WTC11 (cell line): ENCODE data around the gene SPPL2B. TPM values are rescaled to one million over a fixed set of nuclear protein-coding genes. Genes with fewer than 3 reads are reported as not detected.

ENCODE experiments used
- CREB1 ChIP-seq: sonication (generic); formaldehyde crosslinking; IDR thresholded peaks from 2 replicates; pipeline ENCODE4 v1.8.0; 2023; ENCODE audit warnings: mild to moderate bottlenecking, missing genetic modification reagents
- CREM ChIP-seq: sonication (generic); formaldehyde crosslinking; IDR thresholded peaks from 2 replicates; pipeline ENCODE4 v1.8.1; 2022; ENCODE audit warnings: mild to moderate bottlenecking, missing genetic modification reagents, moderate library complexity
- ESRRA ChIP-seq: sonication (generic); formaldehyde crosslinking; IDR thresholded peaks from 2 replicates; pipeline ENCODE4 v1.8.1; 2022; ENCODE audit warnings: mild to moderate bottlenecking, missing genetic modification reagents, borderline replicate concordance
- GABPB1 ChIP-seq: sonication (generic); formaldehyde crosslinking; IDR thresholded peaks from 2 replicates; pipeline ENCODE4 v1.8.1; 2023; ENCODE audit warnings: mild to moderate bottlenecking, missing genetic modification reagents
- IRF2 ChIP-seq: sonication (generic); formaldehyde crosslinking; IDR thresholded peaks from 2 replicates; pipeline ENCODE4 v1.8.0; 2022; ENCODE audit warnings: low read depth, missing genetic modification reagents, borderline replicate concordance
- JAZF1 ChIP-seq: fragments of 250-450 bp; sonication (Bioruptor Pico); IDR thresholded peaks from 2 replicates; pipeline ENCODE4 v1.9.0; 2021; ENCODE audit warnings: moderate library complexity, mild to moderate bottlenecking, inconsistent platforms
- JUN ChIP-seq: sonication (generic); formaldehyde crosslinking; IDR thresholded peaks from 2 replicates; pipeline ENCODE4 v1.8.0; 2023; ENCODE audit warnings: mild to moderate bottlenecking, missing genetic modification reagents
- MXD4 ChIP-seq: fragments of 250-450 bp; sonication (Bioruptor Pico); IDR thresholded peaks from 2 replicates; pipeline ENCODE4 v1.8.0; 2021; ENCODE audit warnings: mild to moderate bottlenecking, moderate library complexity, borderline replicate concordance
- MYBL2 ChIP-seq: sonication (generic); formaldehyde crosslinking; IDR thresholded peaks from 2 replicates; pipeline ENCODE4 v1.8.1; 2023; ENCODE audit warnings: mild to moderate bottlenecking, moderate library complexity, missing genetic modification reagents
- NFE2L1 ChIP-seq: sonication (generic); formaldehyde crosslinking; IDR thresholded peaks from 2 replicates; pipeline ENCODE4 v1.8.1; 2023; ENCODE audit warnings: missing genetic modification reagents
- NFYB ChIP-seq: sonication (generic); formaldehyde crosslinking; conservative IDR thresholded peaks from 2 replicates; pipeline ENCODE4 v1.8.0; 2022; ENCODE audit warnings: low read depth, missing genetic modification reagents
- NR2C2 ChIP-seq: sonication (generic); formaldehyde crosslinking; IDR thresholded peaks from 2 replicates; pipeline ENCODE4 v1.8.0; 2022; ENCODE audit warnings: mild to moderate bottlenecking, missing genetic modification reagents
- NR3C1 ChIP-seq: sonication (generic); formaldehyde crosslinking; conservative IDR thresholded peaks from 2 replicates; pipeline ENCODE4 v1.8.1; 2023; ENCODE audit warnings: low read depth, mild to moderate bottlenecking, missing genetic modification reagents
- OVOL2 ChIP-seq: fragments of 250-450 bp; sonication (Bioruptor Pico); IDR thresholded peaks from 2 replicates; pipeline ENCODE4 v1.9.0; 2021; ENCODE audit warnings: mild to moderate bottlenecking, borderline replicate concordance
- RORB ChIP-seq: fragments of 250-450 bp; sonication (Bioruptor Pico); IDR thresholded peaks from 2 replicates; pipeline ENCODE4 v1.9.0; 2021; ENCODE audit warnings: mild to moderate bottlenecking
- SOX15 ChIP-seq: fragments of 250-450 bp; sonication (Bioruptor Pico); IDR thresholded peaks from 2 replicates; pipeline ENCODE4 v1.9.0; 2021; ENCODE audit warnings: mild to moderate bottlenecking
- SP1 ChIP-seq: sonication (generic); formaldehyde crosslinking; conservative IDR thresholded peaks from 2 replicates; pipeline ENCODE4 v1.8.1; 2022; ENCODE audit warnings: missing genetic modification reagents
- TCF7 ChIP-seq: sonication (generic); formaldehyde crosslinking; IDR thresholded peaks from 2 replicates; pipeline ENCODE4 v1.8.0; 2022; ENCODE audit warnings: mild to moderate bottlenecking, low read depth, missing genetic modification reagents, moderate library complexity
- TEAD1 ChIP-seq: sonication (generic); formaldehyde crosslinking; IDR thresholded peaks from 2 replicates; pipeline ENCODE4 v1.8.0; 2022; ENCODE audit warnings: mild to moderate bottlenecking, missing genetic modification reagents
- TP53 ChIP-seq: sonication (generic); formaldehyde crosslinking; IDR thresholded peaks from 2 replicates; pipeline ENCODE4 v1.8.1; 2023; ENCODE audit warnings: mild to moderate bottlenecking, missing genetic modification reagents
- ZNF317 ChIP-seq: sonication (generic); formaldehyde crosslinking; IDR thresholded peaks from 2 replicates; pipeline ENCODE4 v1.8.1; 2023; ENCODE audit warnings: low read depth, mild to moderate bottlenecking, moderate library complexity, missing genetic modification reagents, borderline replicate concordance
- total RNA-seq: library from RNA; stranded (reverse); gene quantifications from 3 replicates; pipeline ENCODE4 v1.2.3, GENCODE V29; 2021
- TF ChIP-seq, protein P1 (sequence below): sonication (generic); formaldehyde crosslinking; IDR thresholded peaks from 2 replicates; pipeline ENCODE4 v1.8.1; 2023; ENCODE audit warnings: mild to moderate bottlenecking, missing genetic modification reagents, borderline replicate concordance
- TF ChIP-seq, protein P2 (sequence below): sonication (generic); formaldehyde crosslinking; IDR thresholded peaks from 2 replicates; pipeline ENCODE4 v1.8.1; 2022; ENCODE audit warnings: mild to moderate bottlenecking, missing genetic modification reagents, moderate library complexity, borderline replicate concordance
- TF ChIP-seq, protein P3 (sequence below): sonication (generic); formaldehyde crosslinking; IDR thresholded peaks from 2 replicates; pipeline ENCODE4 v1.8.0; 2023; ENCODE audit warnings: mild to moderate bottlenecking, missing genetic modification reagents
- TF ChIP-seq, protein P4 (sequence below): sonication (generic); formaldehyde crosslinking; IDR thresholded peaks from 2 replicates; pipeline ENCODE4 v1.8.1; 2023; ENCODE audit warnings: mild to moderate bottlenecking, missing genetic modification reagents, moderate library complexity
- TF ChIP-seq, protein P5 (sequence below): fragments of 250-450 bp; sonication (Bioruptor Pico); IDR thresholded peaks from 2 replicates; pipeline ENCODE4 v2.1.2; 2022; ENCODE audit warnings: mild to moderate bottlenecking, moderate library complexity
- TF ChIP-seq, protein P6 (sequence below): sonication (generic); formaldehyde crosslinking; IDR thresholded peaks from 2 replicates; pipeline ENCODE4 v1.8.1; 2023; ENCODE audit warnings: mild to moderate bottlenecking, missing genetic modification reagents, moderate library complexity

Gene SPPL2B
- total RNA-seq, 1 experiment from 2014 or later: 117 TPM

DNA sequence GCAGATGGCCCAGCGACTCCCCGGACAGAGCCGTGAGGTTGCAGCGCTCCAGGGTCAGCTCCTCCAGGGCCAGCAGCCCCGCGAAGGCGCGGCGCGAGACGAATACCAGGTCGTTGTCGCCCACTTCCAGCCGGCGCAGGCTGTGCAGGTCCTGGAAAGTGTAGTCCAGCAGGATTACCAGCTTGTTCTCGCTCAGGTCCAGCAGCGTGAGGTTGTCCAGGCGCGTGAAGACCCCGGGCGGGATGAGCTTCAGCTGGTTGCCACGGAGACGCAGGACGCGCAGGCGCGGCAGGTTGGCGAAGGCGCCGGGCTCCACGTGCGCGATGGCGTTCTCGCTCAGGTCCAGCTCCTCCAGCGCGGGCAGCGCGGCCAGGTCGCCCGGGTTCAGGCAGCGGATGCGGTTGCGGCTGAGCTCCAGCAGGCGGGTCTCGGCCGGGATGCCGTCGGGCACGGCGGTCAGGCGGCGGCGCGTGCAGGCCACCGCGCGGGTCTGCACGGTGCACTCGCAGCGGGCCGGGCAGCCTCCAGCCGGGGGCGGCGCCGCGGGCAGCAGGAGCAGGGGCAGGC lies 37.2 kb upstream of the SPPL2B start (continued):
- TF ChIP-seq, protein P1, sequence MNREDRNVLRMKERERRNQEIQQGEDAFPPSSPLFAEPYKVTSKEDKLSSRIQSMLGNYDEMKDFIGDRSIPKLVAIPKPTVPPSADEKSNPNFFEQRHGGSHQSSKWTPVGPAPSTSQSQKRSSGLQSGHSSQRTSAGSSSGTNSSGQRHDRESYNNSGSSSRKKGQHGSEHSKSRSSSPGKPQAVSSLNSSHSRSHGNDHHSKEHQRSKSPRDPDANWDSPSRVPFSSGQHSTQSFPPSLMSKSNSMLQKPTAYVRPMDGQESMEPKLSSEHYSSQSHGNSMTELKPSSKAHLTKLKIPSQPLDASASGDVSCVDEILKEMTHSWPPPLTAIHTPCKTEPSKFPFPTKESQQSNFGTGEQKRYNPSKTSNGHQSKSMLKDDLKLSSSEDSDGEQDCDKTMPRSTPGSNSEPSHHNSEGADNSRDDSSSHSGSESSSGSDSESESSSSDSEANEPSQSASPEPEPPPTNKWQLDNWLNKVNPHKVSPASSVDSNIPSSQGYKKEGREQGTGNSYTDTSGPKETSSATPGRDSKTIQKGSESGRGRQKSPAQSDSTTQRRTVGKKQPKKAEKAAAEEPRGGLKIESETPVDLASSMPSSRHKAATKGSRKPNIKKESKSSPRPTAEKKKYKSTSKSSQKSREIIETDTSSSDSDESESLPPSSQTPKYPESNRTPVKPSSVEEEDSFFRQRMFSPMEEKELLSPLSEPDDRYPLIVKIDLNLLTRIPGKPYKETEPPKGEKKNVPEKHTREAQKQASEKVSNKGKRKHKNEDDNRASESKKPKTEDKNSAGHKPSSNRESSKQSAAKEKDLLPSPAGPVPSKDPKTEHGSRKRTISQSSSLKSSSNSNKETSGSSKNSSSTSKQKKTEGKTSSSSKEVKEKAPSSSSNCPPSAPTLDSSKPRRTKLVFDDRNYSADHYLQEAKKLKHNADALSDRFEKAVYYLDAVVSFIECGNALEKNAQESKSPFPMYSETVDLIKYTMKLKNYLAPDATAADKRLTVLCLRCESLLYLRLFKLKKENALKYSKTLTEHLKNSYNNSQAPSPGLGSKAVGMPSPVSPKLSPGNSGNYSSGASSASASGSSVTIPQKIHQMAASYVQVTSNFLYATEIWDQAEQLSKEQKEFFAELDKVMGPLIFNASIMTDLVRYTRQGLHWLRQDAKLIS (CRISPR knock-in tag): no peak
- TF ChIP-seq CREM (CRISPR knock-in tag): no peak
- no peak for TF ChIP-seq JAZF1 (CRISPR knock-in tag)
- TF ChIP-seq IRF2: no peak
- TF ChIP-seq TP53 (CRISPR knock-in tag): peak; percentile 81; the same call in 1 of the 2 replicates
- 0 out of 2 replicates have a peak, but pooled peaks have one; percentile 20 for TF ChIP-seq MYBL2 (CRISPR knock-in tag)
- TF ChIP-seq, protein P2, sequence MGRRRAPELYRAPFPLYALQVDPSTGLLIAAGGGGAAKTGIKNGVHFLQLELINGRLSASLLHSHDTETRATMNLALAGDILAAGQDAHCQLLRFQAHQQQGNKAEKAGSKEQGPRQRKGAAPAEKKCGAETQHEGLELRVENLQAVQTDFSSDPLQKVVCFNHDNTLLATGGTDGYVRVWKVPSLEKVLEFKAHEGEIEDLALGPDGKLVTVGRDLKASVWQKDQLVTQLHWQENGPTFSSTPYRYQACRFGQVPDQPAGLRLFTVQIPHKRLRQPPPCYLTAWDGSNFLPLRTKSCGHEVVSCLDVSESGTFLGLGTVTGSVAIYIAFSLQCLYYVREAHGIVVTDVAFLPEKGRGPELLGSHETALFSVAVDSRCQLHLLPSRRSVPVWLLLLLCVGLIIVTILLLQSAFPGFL (CRISPR knock-in tag): no peak
- no peak for TF ChIP-seq GABPB1 (CRISPR knock-in tag)
- TF ChIP-seq, protein P3, sequence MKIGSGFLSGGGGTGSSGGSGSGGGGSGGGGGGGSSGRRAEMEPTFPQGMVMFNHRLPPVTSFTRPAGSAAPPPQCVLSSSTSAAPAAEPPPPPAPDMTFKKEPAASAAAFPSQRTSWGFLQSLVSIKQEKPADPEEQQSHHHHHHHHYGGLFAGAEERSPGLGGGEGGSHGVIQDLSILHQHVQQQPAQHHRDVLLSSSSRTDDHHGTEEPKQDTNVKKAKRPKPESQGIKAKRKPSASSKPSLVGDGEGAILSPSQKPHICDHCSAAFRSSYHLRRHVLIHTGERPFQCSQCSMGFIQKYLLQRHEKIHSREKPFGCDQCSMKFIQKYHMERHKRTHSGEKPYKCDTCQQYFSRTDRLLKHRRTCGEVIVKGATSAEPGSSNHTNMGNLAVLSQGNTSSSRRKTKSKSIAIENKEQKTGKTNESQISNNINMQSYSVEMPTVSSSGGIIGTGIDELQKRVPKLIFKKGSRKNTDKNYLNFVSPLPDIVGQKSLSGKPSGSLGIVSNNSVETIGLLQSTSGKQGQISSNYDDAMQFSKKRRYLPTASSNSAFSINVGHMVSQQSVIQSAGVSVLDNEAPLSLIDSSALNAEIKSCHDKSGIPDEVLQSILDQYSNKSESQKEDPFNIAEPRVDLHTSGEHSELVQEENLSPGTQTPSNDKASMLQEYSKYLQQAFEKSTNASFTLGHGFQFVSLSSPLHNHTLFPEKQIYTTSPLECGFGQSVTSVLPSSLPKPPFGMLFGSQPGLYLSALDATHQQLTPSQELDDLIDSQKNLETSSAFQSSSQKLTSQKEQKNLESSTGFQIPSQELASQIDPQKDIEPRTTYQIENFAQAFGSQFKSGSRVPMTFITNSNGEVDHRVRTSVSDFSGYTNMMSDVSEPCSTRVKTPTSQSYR (CRISPR knock-in tag): no peak
- TF ChIP-seq OVOL2: no peak
- TF ChIP-seq, protein P4, sequence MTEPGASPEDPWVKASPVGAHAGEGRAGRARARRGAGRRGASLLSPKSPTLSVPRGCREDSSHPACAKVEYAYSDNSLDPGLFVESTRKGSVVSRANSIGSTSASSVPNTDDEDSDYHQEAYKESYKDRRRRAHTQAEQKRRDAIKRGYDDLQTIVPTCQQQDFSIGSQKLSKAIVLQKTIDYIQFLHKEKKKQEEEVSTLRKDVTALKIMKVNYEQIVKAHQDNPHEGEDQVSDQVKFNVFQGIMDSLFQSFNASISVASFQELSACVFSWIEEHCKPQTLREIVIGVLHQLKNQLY (CRISPR knock-in tag): no peak
- peak; percentile 82; the same call in 1 of the 2 replicates for TF ChIP-seq ESRRA
- TF ChIP-seq, protein P5, sequence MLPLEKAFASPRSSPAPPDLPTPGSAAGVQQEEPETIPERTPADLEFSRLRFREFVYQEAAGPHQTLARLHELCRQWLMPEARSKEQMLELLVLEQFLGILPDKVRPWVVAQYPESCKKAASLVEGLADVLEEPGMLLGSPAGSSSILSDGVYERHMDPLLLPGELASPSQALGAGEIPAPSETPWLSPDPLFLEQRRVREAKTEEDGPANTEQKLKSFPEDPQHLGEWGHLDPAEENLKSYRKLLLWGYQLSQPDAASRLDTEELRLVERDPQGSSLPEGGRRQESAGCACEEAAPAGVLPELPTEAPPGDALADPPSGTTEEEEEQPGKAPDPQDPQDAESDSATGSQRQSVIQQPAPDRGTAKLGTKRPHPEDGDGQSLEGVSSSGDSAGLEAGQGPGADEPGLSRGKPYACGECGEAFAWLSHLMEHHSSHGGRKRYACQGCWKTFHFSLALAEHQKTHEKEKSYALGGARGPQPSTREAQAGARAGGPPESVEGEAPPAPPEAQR (CRISPR knock-in tag): no peak
- no peak for TF ChIP-seq JUN (CRISPR knock-in tag)
- TF ChIP-seq TCF7: no peak
- TF ChIP-seq ZNF317: no peak
- no peak for TF ChIP-seq SP1 (CRISPR knock-in tag)
- TF ChIP-seq MXD4 (CRISPR knock-in tag): no peak
- TF ChIP-seq NR2C2 (CRISPR knock-in tag): no peak
- TF ChIP-seq NFYB (CRISPR knock-in tag): no peak; the same call in 1 of the 2 replicates
- no peak for TF ChIP-seq CREB1 (CRISPR knock-in tag)
- no peak for TF ChIP-seq RORB
- TF ChIP-seq, protein P6, sequence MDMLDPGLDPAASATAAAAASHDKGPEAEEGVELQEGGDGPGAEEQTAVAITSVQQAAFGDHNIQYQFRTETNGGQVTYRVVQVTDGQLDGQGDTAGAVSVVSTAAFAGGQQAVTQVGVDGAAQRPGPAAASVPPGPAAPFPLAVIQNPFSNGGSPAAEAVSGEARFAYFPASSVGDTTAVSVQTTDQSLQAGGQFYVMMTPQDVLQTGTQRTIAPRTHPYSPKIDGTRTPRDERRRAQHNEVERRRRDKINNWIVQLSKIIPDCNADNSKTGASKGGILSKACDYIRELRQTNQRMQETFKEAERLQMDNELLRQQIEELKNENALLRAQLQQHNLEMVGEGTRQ (CRISPR knock-in tag): peak; percentile 47; the same call in 1 of the 2 replicates
- no peak for TF ChIP-seq NFE2L1 (CRISPR knock-in tag)
- TF ChIP-seq SOX15 (CRISPR knock-in tag): no peak
- 0 out of 2 replicates have a peak, but pooled peaks have one; percentile 57 for TF ChIP-seq NR3C1 (CRISPR knock-in tag)
- no peak for TF ChIP-seq TEAD1 (CRISPR knock-in tag)
